ENCODE results near the gene AK1. TPM values are rescaled to one million over a fixed set of nuclear protein-coding genes. Genes with fewer than 3 reads are reported as not detected.
A peak's percentile ranks its signal among the peaks of the same experiment; 100 is the strongest.

AK1 gene
- total RNA-seq, 1 donor from 2014 or later, result 56.4 TPM

DNA sequence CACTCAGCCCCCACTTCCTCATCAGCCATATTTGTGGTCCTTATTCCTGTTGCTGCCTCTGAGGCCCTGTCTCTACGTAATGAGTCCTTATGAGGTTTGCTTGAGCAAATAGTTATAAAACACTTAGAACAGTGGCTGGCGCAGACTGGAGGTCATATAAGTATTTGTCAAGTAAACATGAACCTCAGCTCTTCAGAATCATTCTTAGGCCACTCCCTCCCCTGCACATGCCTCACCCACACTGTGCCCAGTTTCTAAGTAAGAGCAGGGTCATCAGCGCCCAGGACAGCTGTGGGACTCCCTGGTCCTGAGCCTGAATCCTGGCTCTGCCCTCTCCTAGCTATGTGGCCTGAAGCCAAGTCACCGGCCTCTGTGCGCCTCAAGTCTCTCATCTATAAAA lies 35.4 kb upstream of the AK1 start:
- TF ChIP-seq, protein P1, sequence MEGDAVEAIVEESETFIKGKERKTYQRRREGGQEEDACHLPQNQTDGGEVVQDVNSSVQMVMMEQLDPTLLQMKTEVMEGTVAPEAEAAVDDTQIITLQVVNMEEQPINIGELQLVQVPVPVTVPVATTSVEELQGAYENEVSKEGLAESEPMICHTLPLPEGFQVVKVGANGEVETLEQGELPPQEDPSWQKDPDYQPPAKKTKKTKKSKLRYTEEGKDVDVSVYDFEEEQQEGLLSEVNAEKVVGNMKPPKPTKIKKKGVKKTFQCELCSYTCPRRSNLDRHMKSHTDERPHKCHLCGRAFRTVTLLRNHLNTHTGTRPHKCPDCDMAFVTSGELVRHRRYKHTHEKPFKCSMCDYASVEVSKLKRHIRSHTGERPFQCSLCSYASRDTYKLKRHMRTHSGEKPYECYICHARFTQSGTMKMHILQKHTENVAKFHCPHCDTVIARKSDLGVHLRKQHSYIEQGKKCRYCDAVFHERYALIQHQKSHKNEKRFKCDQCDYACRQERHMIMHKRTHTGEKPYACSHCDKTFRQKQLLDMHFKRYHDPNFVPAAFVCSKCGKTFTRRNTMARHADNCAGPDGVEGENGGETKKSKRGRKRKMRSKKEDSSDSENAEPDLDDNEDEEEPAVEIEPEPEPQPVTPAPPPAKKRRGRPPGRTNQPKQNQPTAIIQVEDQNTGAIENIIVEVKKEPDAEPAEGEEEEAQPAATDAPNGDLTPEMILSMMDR (IDR thresholded peaks at IDR 0.05; ENCODE audit: insufficient read depth, low read length, poor library complexity, severe bottlenecking), result no peak
- Histone ChIP-seq H3K4me3 (ENCODE audit: low read depth, low read length) (no peak overlapping the region), H3K27me3 (ENCODE audit: control insufficient read depth, insufficient read depth, low read length) (no peaks in the 10 kb centered on the region), H3K36me3 (ENCODE audit: control insufficient read depth, insufficient read depth, low read length) (no peaks in the 10 kb centered on the region)
- no peak for DNase-seq (ENCODE audit: low read depth)

DNA sequence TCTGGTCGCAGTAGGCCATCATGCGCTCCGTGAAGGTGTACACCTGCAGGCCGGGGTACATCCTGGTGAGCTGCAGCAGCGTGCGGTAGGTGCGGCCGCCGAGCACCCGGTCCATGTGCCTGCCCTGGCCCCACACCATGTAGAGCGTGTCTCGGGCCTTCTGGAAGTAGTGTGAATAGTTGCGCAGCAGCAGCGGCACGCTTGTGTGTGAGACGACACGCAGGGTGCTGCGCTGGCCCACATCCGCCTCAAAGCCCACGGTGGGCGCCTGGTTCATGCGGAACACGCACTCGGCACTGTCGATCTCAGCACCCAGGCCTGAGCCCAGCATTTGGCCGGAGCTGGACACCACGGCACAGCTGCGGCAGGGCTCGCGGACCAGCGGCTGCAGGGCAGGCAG lies 34.8 kb upstream of the AK1 start:
- no peaks in the 10 kb centered on the region for H3K36me3 ChIP-seq (ENCODE audit: control insufficient read depth, insufficient read depth, low read length)
- TF ChIP-seq, protein P1 (IDR thresholded peaks at IDR 0.05; ENCODE audit: insufficient read depth, low read length, poor library complexity, severe bottlenecking), result no peak
- H3K27me3 ChIP-seq (ENCODE audit: control insufficient read depth, insufficient read depth, low read length), result no peaks in the 10 kb centered on the region
- no peak overlapping the region for H3K4me3 ChIP-seq (ENCODE audit: low read depth, low read length)
- no peak for DNase-seq (ENCODE audit: low read depth)

DNA sequence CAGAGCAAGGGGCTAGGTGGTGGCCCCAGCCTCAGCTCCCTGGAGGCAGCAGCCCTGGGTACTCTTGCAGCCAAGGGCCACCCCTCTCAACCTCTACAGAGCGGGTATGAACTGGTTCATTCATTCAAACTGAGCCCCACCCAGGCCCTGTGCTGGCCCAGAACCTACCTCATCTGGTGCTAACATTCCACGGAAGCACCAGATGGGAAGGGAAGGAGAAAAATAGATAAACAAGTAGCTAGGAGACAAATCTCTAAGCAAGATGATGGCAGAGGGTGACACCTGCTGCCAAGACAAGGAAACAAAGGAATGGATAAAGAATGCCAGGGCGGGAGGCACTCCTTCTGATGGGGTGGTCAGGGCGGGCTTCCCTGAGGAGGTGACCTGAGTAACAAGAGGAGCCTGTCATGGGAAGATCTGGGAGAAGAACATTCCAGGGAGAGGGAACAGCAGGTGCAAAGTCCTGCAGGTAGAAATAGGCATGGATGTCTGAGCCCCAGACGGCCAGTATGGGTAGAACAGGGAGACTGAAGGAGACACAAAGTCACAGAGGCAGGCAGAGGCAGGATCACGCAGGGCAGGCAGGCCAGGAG lies 33.2 kb upstream of the AK1 start:
- no peak for DNase-seq (ENCODE audit: low read depth)
- Histone ChIP-seq H3K4me3 (ENCODE audit: low read depth, low read length) (no peak overlapping the region), H3K27me3 (ENCODE audit: control insufficient read depth, insufficient read depth, low read length) (no peaks in the 10 kb centered on the region), H3K36me3 (ENCODE audit: control insufficient read depth, insufficient read depth, low read length) (no peaks in the 10 kb centered on the region)
- TF ChIP-seq, protein P1 (IDR thresholded peaks at IDR 0.05; ENCODE audit: insufficient read depth, low read length, poor library complexity, severe bottlenecking), result peak; percentile 33

DNA sequence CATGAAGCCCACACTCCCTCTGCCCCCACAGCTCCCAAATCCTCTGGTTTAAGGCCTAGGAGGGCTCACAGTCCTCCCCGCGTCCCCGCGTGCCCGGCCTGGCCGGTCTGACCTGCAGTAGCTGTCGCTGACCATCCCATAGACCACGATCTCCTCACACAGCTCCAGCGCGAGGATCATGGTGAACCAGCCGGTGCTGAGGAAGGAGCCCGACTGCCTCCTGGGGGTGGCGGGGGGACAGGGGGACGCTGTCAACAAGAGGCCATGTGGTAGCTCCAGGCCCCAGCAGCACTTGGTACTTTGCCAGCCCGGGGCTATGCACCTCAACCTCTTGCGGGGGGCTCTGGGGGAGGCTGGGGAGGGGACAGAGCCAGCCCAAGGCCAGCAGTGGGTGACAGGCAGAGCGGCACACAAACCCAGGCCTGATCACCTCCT lies 32.4 kb upstream of the AK1 start:
- no peak overlapping the region for H3K4me3 ChIP-seq (ENCODE audit: low read depth, low read length)
- TF ChIP-seq, protein P1 (IDR thresholded peaks at IDR 0.05; ENCODE audit: insufficient read depth, low read length, poor library complexity, severe bottlenecking), result no peak
- no peak for DNase-seq (ENCODE audit: low read depth)
- H3K27me3 ChIP-seq (ENCODE audit: control insufficient read depth, insufficient read depth, low read length), result no peaks in the 10 kb centered on the region
- no peaks in the 10 kb centered on the region for H3K36me3 ChIP-seq (ENCODE audit: control insufficient read depth, insufficient read depth, low read length)

DNA sequence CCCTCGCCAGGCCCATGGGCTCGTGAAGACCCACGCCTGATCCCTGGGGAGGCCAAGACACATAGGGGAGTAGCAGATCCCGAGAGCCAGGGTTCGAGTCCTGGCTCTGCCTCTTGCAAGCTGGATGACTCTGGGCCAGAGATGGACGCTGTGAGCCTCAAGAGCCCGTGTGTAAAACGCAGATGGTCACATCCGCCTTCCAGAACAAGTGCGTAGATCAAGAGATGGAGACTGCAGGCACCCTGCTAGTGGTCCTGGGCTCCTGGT lies 31.1 kb upstream of the AK1 start:
- Histone ChIP-seq H3K4me3 (ENCODE audit: low read depth, low read length) (no peak overlapping the region), H3K27me3 (ENCODE audit: control insufficient read depth, insufficient read depth, low read length) (no peaks in the 10 kb centered on the region), H3K36me3 (ENCODE audit: control insufficient read depth, insufficient read depth, low read length) (no peaks in the 10 kb centered on the region)
- TF ChIP-seq, protein P1 (IDR thresholded peaks at IDR 0.05; ENCODE audit: insufficient read depth, low read length, poor library complexity, severe bottlenecking), result no peak
- no peak for DNase-seq (ENCODE audit: low read depth)

DNA sequence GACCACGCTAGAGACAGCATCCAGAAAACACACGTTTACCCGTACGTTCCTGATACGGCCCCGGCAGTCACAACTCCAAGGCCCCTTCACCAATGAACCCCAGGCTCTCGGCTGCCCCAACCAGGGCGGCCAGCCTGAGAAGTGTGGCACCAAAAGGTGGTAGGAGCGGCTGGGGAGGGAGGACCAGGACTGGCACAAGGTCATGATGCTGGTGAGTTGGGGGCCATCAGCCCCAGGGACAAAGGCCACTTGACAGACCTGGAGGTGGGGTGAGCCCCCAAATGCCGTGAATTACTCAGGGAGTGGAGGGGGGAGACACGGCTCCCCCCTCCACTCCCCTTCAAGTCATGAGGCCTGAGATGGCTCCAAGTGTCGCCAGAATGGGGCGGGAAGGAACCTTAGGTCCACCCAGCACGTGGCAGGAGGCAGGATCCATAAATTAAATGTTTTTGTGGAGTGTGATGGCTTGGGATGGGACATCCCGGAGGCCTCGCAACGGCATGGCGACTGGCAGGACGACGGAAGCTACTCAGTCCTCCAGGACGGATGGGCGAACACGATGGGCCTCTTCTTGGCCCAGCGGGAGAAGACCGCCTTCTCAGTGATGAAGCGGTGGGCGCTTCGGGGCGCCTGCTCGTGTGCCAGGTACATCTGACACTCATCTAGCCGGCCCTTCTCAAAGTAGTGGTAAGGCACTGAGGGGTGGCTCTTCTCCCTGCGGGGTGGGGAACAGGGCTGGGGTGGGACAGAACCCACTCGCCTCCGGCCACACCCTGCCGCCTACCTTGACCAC lies 30.6 kb upstream of the AK1 start:
- no peaks in the 10 kb centered on the region for H3K27me3 ChIP-seq (ENCODE audit: control insufficient read depth, insufficient read depth, low read length)
- H3K36me3 ChIP-seq (ENCODE audit: control insufficient read depth, insufficient read depth, low read length), result no peaks in the 10 kb centered on the region
- no peak for DNase-seq (ENCODE audit: low read depth)
- TF ChIP-seq, protein P1 (IDR thresholded peaks at IDR 0.05; ENCODE audit: insufficient read depth, low read length, poor library complexity, severe bottlenecking), result no peak
- no peak overlapping the region for H3K4me3 ChIP-seq (ENCODE audit: low read depth, low read length)

Measured in kidney epithelial cell (primary cell).